Measurements from ENCODE around the gene HLA-DRB1. TPM values are rescaled to one million over a fixed set of nuclear protein-coding genes. Genes with fewer than 3 reads are reported as not detected.
"Not testable (repeated sequence)": the region's sequence is repeated elsewhere in the genome, so short reads cannot be mapped to it uniquely, and the experiment has no call there.

HLA-DRB1 gene
- total RNA-seq, 2 donors from 2014 or later = 20.5 to 30.3 TPM

DNA sequence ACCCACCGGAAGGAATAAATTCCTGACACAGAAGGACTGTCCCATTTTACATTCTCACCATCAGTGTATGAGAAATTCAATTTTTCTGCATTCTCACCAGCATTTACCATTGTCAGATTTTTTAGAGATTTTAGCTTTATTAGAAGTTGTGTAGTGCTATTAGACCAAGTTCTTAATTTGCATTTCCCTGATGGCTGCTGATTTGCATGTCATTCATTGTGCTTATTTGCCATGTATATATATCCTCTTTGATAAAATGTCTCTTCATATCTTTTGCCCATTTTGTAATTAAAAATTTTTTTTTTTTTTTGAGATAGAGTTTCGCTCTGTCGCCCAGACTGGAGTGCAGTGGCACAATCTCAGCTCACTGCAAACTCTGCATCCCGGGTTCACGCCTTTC, 49.8 kb downstream of the HLA-DRB1 start:
- no peaks in the 10 kb centered on the region for H3K27me3 ChIP-seq
- no peak for TF ChIP-seq CTCF (IDR thresholded peaks at IDR 0.05)
- TF ChIP-seq POLR2A (IDR thresholded peaks at IDR 0.05) = no peak
- WGBS, 2 donors = 25 to 29% methylated on average over 3 to 4 of the region's 5 CpGs
- no peaks in the 10 kb centered on the region for H3K4me1 ChIP-seq
- no peak overlapping the region for H3K4me3 ChIP-seq
- no peaks in the 10 kb centered on the region for H3K9me3 ChIP-seq
- no peaks in the 10 kb centered on the region for H3K36me3 ChIP-seq (replicated peaks in 1 of 2; ENCODE audit: insufficient read depth in 1 of 2, low read depth in 2 of 2)
- no peak for DNase-seq
- intact Hi-C loops (cut with DNase I) = no loop called here
- H3K27ac ChIP-seq = no peak overlapping the region
- no peak for ATAC-seq

DNA sequence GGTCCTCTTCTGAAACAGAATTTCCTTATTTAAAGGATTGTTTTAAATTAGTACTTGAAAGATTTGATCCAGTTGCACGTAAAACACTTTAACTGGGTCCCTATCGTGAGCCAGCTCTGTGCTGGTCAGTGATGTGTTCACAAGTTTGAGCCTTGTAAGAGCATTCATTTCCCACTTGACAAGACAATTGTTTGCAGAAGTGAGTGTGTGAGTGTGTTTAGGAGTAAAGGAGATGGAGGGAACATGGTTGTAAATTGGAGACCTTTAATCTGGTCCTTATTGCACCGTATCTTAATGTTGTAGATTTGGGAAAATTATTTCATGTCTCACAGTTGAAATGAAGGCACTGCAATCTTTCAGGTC, 59.2 kb downstream of the HLA-DRB1 start:
- H3K27me3 ChIP-seq; ATAC-seq; H3K4me3 ChIP-seq; H3K9me3 ChIP-seq; H3K27ac ChIP-seq; DNase-seq; intact Hi-C loops (cut with DNase I); H3K36me3 ChIP-seq (replicated peaks in 1 of 2; ENCODE audit: insufficient read depth in 1 of 2, low read depth in 2 of 2); H3K4me1 ChIP-seq: not testable (repeated sequence)
- WGBS, 2 donors = 0% methylated on average over 3 of the region's 3 CpGs

- 0 to 13% methylated on average over 1 to 3 of the region's 4 CpGs for WGBS, 2 donors
- H3K27ac ChIP-seq = no peak within 1 kb of the TSS
Observed at GRCh38 chr6:32529697-32530430, 59.8 kb downstream of the HLA-DRB1 start, which contains the start of gene HLA-DRB5. Gene HLA-DRB5, minus strand, starts transcription at chr6:32530287. Its CDS starts 63 bp downstream, at chr6:32530224.

More at GRCh38 chr6:32529697-32530430, 59.8 kb downstream of the HLA-DRB1 start, which contains the start of gene HLA-DRB5:
- intact Hi-C loops (cut with DNase I) = no loop called here
- DNase-seq (peak in 3 of 4 donors; percentile 8 to 49 (median 12)), ATAC-seq (no peak)
- Histone ChIP-seq H3K4me1 (no peaks in the 10 kb centered on the region), H3K27me3 (no peaks in the 10 kb centered on the region), H3K36me3 (replicated peaks in 1 of 2; ENCODE audit: insufficient read depth in 1 of 2, low read depth in 2 of 2) (no peaks in the 10 kb centered on the region), H3K4me3 (no peak within 1 kb of the TSS), H3K9me3 (no peaks in the 10 kb centered on the region)
- TF ChIP-seq POLR2A (IDR thresholded peaks at IDR 0.05) = no peak
- no peak for TF ChIP-seq CTCF (IDR thresholded peaks at IDR 0.05)

Small RNA genes within 50 kb of the gene (small RNA-seq; reads per million reads assigned to genes)
- gene RNU1-61P = not detected

Other genes starting within 250 kb of the HLA-DRB1 start
- gene TSBP1, start 217.9 kb downstream of the HLA-DRB1 start, total RNA-seq = not detected
- gene BTNL2, start 182.7 kb downstream of the HLA-DRB1 start, total RNA-seq = not detected
- gene HLA-DRA, start 150.0 kb downstream of the HLA-DRB1 start, total RNA-seq = 100 to 1,000 TPM in 1 of 2 donors, 10 to 100 TPM in 1; 20.1 to 129 TPM
- 10 to 100 TPM in 1 of 2 donors, 1 to 10 TPM in 1; 1.3 to 19.8 TPM for gene HLA-DRB5, start 59.6 kb downstream of the HLA-DRB1 start, total RNA-seq
- 10 to 100 TPM in 1 of 2 donors, under 1 TPM in 1; 0.99 to 10.4 TPM for gene HLA-DQA1, start 47.6 kb upstream of the HLA-DRB1 start, total RNA-seq
- gene HLA-DQB1, start 76.8 kb upstream of the HLA-DRB1 start, total RNA-seq = 1 to 10 TPM in 1 of 2 donors, under 1 TPM in 1; 0.78 to 1.6 TPM
- not detected for gene HLA-DQA2, start 151.5 kb upstream of the HLA-DRB1 start, total RNA-seq
- not detected for gene HLA-DQB2, start 173.7 kb upstream of the HLA-DRB1 start, total RNA-seq
- not detected for gene HLA-DOB, start 227.2 kb upstream of the HLA-DRB1 start, total RNA-seq
- gene TAP2, start 248.9 kb upstream of the HLA-DRB1 start, total RNA-seq = 10 to 100 TPM in 1 of 2 donors, 1 to 10 TPM in 1; 5.2 to 13.8 TPM